HCT116 (cell line): ENCODE measurements around the gene AIFM1. TPM values are rescaled to one million over a fixed set of nuclear protein-coding genes. Genes with fewer than 3 reads are reported as not detected.

Experiments
- ATAC-seq: fragments of 200-7000 bp; cut with Tn5 transposase; 2 replicates; pipeline ENCODE4 v1.9.1; 2020; ENCODE audit warnings: mild to moderate bottlenecking, moderate library complexity
- BruUV-seq: library from RNA; stranded (reverse); fragments of 400-500 nt; replicated peaks from 2 replicates; lab custom pipeline; 2021; lab: Mats Ljungman, UMichigan
- CTCF ChIA-PET: fragments of 300-600 bp; sonication (Branson Sonifier 250); formaldehyde crosslinking; loops from one replicate; lab custom pipeline; 2021; ENCODE audit warnings: antibody characterized with exemption; lab: Charles Lee
- POLR2A ChIA-PET: fragments of 300-600, 350-600 bp; sonication (Branson Sonifier 250); formaldehyde crosslinking; loops from one replicate; lab custom pipeline; 2021; ENCODE audit warnings: antibody characterized with exemption; lab: Charles Lee
- RAD21 ChIA-PET, 2 experiments: fragments of 300-600 bp; sonication (Branson Sonifier 250); formaldehyde crosslinking; loops; one replicate each; lab custom pipeline; 2023; ENCODE audit warnings: low total read pairs in 2 of 2; ENCODE audit not compliant: uncharacterized antibody in 2 of 2, unreplicated experiment in 2 of 2, low non-redundant PET in 1 of 2; lab: Charles Lee
- DNase-seq: peaks from one replicate; pipeline ENCODE4 v3.0.0-alpha.2; 2010; ENCODE audit warnings: low read depth, low spot score
- H2AFZ ChIP-seq: fragments of 200-600 bp; shearing (Covaris generic), sonication (generic); 2 replicates; pipeline ENCODE4 v1.6.1; 2017; ENCODE audit warnings: low read depth, mixed run types, mixed read lengths, antibody characterized with exemption, low read length; ENCODE audit not compliant: poor library complexity, severe bottlenecking
- H3K27ac ChIP-seq: 2 replicates; pipeline ENCODE4 v1.5.1; 2012; ENCODE audit warnings: low read depth, low read length
- H3K27me3 ChIP-seq: fragments of 200-600 bp; sonication (generic); 2 replicates; pipeline ENCODE4 v1.6.1; 2016; ENCODE audit warnings: mixed run types, low read length, mixed read lengths; ENCODE audit not compliant: insufficient read depth
- H3K36me3 ChIP-seq, 2 experiments: fragments of 200-500 bp in 1 of 2; fragments of 200-600 bp in 1 of 2; sonication (Bioruptor generic) in 1 of 2; sonication (generic) in 1 of 2; 2 replicates each; pipeline versions ENCODE4 v1.5.1 to v1.6.1; 2014 to 2016; ENCODE audit warnings: low read length in 2 of 2, inconsistent platforms in 1 of 2, mixed read lengths in 1 of 2, mixed run types in 1 of 2; ENCODE audit not compliant: insufficient read depth in 2 of 2, control insufficient read depth in 1 of 2
- H3K4me1 ChIP-seq, 2 experiments: fragments of 200-600 bp in 1 of 2; sonication (generic) in 1 of 2; 2 replicates each; pipeline versions ENCODE4 v1.5.1 to v1.6.1; 2012 to 2017; ENCODE audit warnings: low read length in 2 of 2, inconsistent platforms in 1 of 2, mild to moderate bottlenecking in 1 of 2, mixed read lengths in 1 of 2, mixed run types in 1 of 2, moderate library complexity in 1 of 2; ENCODE audit not compliant: insufficient read depth in 2 of 2, control insufficient read depth in 1 of 2
- H3K4me2 ChIP-seq: fragments of 200-600 bp; sonication (generic); 2 replicates; pipeline ENCODE4 v1.6.1; 2017; ENCODE audit warnings: mixed run types, low read length, mixed read lengths
- H3K4me3 ChIP-seq, 2 experiments: fragments of 200-600 bp in 1 of 2; sonication (generic) in 1 of 2; replicated peaks in 1 of 2; 2 replicates each; pipeline ENCODE4 v1.5.1; 2011 to 2016; ENCODE audit warnings: low read length in 2 of 2, control low read depth in 1 of 2, low read depth in 1 of 2, mild to moderate bottlenecking in 1 of 2, mixed read lengths in 1 of 2, mixed run types in 1 of 2
- H3K79me2 ChIP-seq: fragments of 200-600 bp; sonication (generic); 2 replicates; pipeline ENCODE4 v1.6.1; 2017; ENCODE audit warnings: mild to moderate bottlenecking, mixed run types, low read length, moderate library complexity, mixed read lengths; ENCODE audit not compliant: insufficient read depth
- H3K9ac ChIP-seq: fragments of 200-600 bp; sonication (generic); 2 replicates; pipeline ENCODE4 v1.6.1; 2016; ENCODE audit warnings: low read length, mixed read lengths
- H3K9me2 ChIP-seq: fragments of 200-600 bp; sonication (generic), shearing (Covaris generic); 2 replicates; pipeline ENCODE4 v1.6.1; 2017; ENCODE audit warnings: mixed run types, mild to moderate bottlenecking, moderate library complexity; ENCODE audit not compliant: insufficient read depth
- H3K9me3 ChIP-seq, 2 experiments: fragments of 200-500 bp in 1 of 2; fragments of 200-600 bp in 1 of 2; sonication (Bioruptor generic) in 1 of 2; sonication (generic) in 1 of 2; 2 replicates each; pipeline ENCODE4 v1.6.1; 2014 to 2017; ENCODE audit warnings: low read length in 2 of 2, mixed read lengths in 2 of 2, inconsistent platforms in 1 of 2, low read depth in 1 of 2, mild to moderate bottlenecking in 1 of 2, mixed run types in 1 of 2, moderate library complexity in 1 of 2; ENCODE audit not compliant: control insufficient read depth in 1 of 2, insufficient read depth in 1 of 2
- H4K20me1 ChIP-seq: fragments of 200-600 bp; sonication (generic), shearing (Covaris generic); 2 replicates; pipeline ENCODE4 v1.6.1; 2017; ENCODE audit warnings: mixed run types, mild to moderate bottlenecking, moderate library complexity; ENCODE audit not compliant: insufficient read depth
- CBX3 ChIP-seq: IDR thresholded peaks from 2 replicates; pipeline ENCODE4 v1.6.1; 2012; ENCODE audit warnings: low read depth
- EGR1 ChIP-seq: IDR thresholded peaks from 2 replicates; pipeline ENCODE4 v1.6.1; 2012; ENCODE audit warnings: low read depth
- MAX ChIP-seq: IDR thresholded peaks from 2 replicates; pipeline ENCODE4 v1.6.1; 2012
- POLR2A ChIP-seq: IDR thresholded peaks from 2 replicates; pipeline ENCODE4 v1.7.0; 2011; ENCODE audit warnings: borderline replicate concordance; ENCODE audit not compliant: insufficient read depth, insufficient read length; ENCODE audit errors: extremely low read depth
- POLR2AphosphoS5 ChIP-seq: IDR thresholded peaks from 2 replicates; pipeline ENCODE4 v1.6.1; 2011; ENCODE audit warnings: mild to moderate bottlenecking, low read depth, low read length, moderate library complexity
- SRF ChIP-seq: IDR thresholded peaks from 2 replicates; pipeline ENCODE4 v1.6.1; 2012; ENCODE audit warnings: low read depth
- YY1 ChIP-seq: IDR thresholded peaks from 2 replicates; pipeline ENCODE4 v1.6.1; 2011; ENCODE audit warnings: low read length, low read depth, moderate library complexity, mild to moderate bottlenecking; ENCODE audit not compliant: insufficient replicate concordance; ENCODE audit errors: extremely low read depth
- ZNF274 ChIP-seq: fragments of 200-500 bp; sonication (Bioruptor generic); IDR thresholded peaks from 2 replicates; pipeline ENCODE4 v1.6.1; 2014; ENCODE audit warnings: mild to moderate bottlenecking, low read depth, low read length, inconsistent platforms
- intact Hi-C: fragments of 100-400 bp; cut with micrococcal nuclease; formaldehyde crosslinking; loops from 2 replicates; pipeline ENCODE4 v1.10.0; 2022
- total RNA-seq: library from RNA; stranded (reverse); gene quantifications from one replicate; pipeline ENCODE4 v1.2.1, GENCODE V29; 2021; ENCODE audit not compliant: unreplicated experiment
- TF ChIP-seq, protein P1 (sequence below): IDR thresholded peaks from 2 replicates; pipeline ENCODE4 v1.6.1; 2011; ENCODE audit warnings: mild to moderate bottlenecking, low read length, moderate library complexity; ENCODE audit not compliant: insufficient replicate concordance; ENCODE audit errors: extremely low read depth
- TF ChIP-seq, protein P2 (sequence below): IDR thresholded peaks from 2 replicates; pipeline ENCODE4 v1.6.1; 2012; ENCODE audit warnings: low read depth
- TF ChIP-seq, protein P3 (sequence below): IDR thresholded peaks from 2 replicates; pipeline ENCODE4 v1.6.1; 2012

Gene AIFM1
- total RNA-seq, 1 experiment from 2014 or later = 50.0 TPM

DNA sequence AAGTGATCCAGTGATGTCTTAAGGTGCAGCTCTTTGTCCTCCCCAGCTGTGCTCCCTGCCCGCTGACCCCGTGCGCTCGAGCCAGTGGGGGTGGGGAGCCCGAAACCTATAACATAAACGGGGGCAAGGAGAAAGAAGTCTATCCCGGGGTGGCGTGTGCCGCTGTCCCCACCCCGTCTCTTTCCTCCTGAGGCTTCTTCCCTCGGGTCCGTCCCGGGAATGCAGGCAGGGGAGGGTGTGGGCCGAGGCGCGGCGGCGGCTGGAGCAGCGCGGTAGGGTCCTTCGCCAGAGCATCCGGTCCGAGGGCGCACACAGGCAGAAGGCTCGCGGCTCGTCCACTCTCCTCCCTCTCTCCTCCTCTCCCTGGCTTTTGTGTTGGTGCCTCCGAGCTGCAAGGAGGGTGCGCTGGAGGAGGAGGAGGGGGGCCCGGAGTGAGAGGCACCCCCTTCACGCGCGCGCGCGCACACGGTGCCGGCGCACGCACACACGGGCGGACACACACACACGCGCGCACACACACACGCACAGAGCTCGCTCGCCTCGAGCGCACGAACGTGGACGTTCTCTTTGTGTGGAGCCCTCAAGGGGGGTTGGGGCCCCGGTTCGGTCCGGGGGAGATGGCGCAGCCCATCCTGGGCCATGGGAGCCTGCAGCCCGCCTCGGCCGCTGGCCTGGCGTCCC lies 5.9 kb upstream of the AIFM1 start, which contains the start of gene RAB33A:
RAB33A (plus strand) TSS at position 517 of the 681 bp plus-strand sequence; CDS start at position 618, 101 bp downstream.
- ChIA-PET CTCF (no interaction called here), RAD21 (no interaction called here), POLR2A (no interaction called here)
- Histone ChIP-seq H3K27me3 (no peaks in the 10 kb centered on the region), H3K4me1 (peaks cover 0 to 15% of the 10 kb centered on the region in 2 experiments; a peak in 1 of 4 replicates), H3K4me3 (no peak within 1 kb of the TSS), H2AFZ (no peak within 1 kb of the TSS), H3K9me3 (no peaks in the 10 kb centered on the region), H3K9ac (no peak within 1 kb of the TSS), H3K79me2 (no peaks in the 10 kb centered on the region), H3K27ac (no peak within 1 kb of the TSS), H3K9me2 (no peaks in the 10 kb centered on the region), H3K36me3 (no peaks in the 10 kb centered on the region), H4K20me1 (no peaks in the 10 kb centered on the region), H3K4me2 (no peak within 1 kb of the TSS)
- ATAC-seq (no peak), DNase-seq (no peak)
- TF ChIP-seq EGR1 = no peak
- no TSS peak for BruUV-seq
- intact Hi-C loops = no loop called here

- intact Hi-C loops = no loop called here
- CTCF ChIA-PET = no interaction called here
- Histone ChIP-seq H3K9ac (no peak overlapping the region), H4K20me1 (no peaks in the 10 kb centered on the region), H3K9me2 (no peaks in the 10 kb centered on the region), H3K4me3 (no peak overlapping the region), H3K27me3 (no peaks in the 10 kb centered on the region), H2AFZ (no peak overlapping the region), H3K27ac (no peak overlapping the region), H3K4me2 (no peak overlapping the region), H3K4me1 (peaks cover 0 to 18% of the 10 kb centered on the region in 2 experiments; a peak in 1 of 4 replicates), H3K36me3 (no peaks in the 10 kb centered on the region), H3K79me2 (no peaks in the 10 kb centered on the region), H3K9me3 (no peaks in the 10 kb centered on the region)
- no TSS peak for BruUV-seq
- DNase-seq = no peak
- ATAC-seq = no peak
- POLR2A ChIA-PET = no interaction called here
- RAD21 ChIA-PET = no interaction called here
- TF ChIP-seq, protein P1, sequence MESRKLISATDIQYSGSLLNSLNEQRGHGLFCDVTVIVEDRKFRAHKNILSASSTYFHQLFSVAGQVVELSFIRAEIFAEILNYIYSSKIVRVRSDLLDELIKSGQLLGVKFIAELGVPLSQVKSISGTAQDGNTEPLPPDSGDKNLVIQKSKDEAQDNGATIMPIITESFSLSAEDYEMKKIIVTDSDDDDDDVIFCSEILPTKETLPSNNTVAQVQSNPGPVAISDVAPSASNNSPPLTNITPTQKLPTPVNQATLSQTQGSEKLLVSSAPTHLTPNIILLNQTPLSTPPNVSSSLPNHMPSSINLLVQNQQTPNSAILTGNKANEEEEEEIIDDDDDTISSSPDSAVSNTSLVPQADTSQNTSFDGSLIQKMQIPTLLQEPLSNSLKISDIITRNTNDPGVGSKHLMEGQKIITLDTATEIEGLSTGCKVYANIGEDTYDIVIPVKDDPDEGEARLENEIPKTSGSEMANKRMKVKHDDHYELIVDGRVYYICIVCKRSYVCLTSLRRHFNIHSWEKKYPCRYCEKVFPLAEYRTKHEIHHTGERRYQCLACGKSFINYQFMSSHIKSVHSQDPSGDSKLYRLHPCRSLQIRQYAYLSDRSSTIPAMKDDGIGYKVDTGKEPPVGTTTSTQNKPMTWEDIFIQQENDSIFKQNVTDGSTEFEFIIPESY = no peak
- TF ChIP-seq POLR2A (no peak), EGR1 (no peak), SRF (no peak), YY1 (no peak), CBX3 (no peak), ZNF274 (no peak), POLR2AphosphoS5 (no peak), MAX (no peak)
- TF ChIP-seq, protein P2, sequence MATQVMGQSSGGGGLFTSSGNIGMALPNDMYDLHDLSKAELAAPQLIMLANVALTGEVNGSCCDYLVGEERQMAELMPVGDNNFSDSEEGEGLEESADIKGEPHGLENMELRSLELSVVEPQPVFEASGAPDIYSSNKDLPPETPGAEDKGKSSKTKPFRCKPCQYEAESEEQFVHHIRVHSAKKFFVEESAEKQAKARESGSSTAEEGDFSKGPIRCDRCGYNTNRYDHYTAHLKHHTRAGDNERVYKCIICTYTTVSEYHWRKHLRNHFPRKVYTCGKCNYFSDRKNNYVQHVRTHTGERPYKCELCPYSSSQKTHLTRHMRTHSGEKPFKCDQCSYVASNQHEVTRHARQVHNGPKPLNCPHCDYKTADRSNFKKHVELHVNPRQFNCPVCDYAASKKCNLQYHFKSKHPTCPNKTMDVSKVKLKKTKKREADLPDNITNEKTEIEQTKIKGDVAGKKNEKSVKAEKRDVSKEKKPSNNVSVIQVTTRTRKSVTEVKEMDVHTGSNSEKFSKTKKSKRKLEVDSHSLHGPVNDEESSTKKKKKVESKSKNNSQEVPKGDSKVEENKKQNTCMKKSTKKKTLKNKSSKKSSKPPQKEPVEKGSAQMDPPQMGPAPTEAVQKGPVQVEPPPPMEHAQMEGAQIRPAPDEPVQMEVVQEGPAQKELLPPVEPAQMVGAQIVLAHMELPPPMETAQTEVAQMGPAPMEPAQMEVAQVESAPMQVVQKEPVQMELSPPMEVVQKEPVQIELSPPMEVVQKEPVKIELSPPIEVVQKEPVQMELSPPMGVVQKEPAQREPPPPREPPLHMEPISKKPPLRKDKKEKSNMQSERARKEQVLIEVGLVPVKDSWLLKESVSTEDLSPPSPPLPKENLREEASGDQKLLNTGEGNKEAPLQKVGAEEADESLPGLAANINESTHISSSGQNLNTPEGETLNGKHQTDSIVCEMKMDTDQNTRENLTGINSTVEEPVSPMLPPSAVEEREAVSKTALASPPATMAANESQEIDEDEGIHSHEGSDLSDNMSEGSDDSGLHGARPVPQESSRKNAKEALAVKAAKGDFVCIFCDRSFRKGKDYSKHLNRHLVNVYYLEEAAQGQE = no peak
- TF ChIP-seq, protein P3, sequence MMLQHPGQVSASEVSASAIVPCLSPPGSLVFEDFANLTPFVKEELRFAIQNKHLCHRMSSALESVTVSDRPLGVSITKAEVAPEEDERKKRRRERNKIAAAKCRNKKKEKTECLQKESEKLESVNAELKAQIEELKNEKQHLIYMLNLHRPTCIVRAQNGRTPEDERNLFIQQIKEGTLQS = no peak
These were observed 5.3 kb upstream of the AIFM1 start for GRCh38 chrX:130170752-130171445.
